Esophagus muscularis mucosa (tissue), 4 donors: ENCODE data around the gene FEZF1.

Experiments used
- CTCF ChIP-seq, 3 experiments: fragments of 200-600 bp in 2 of 3; fragments of 450-650 bp in 1 of 3; sonication (generic) in 2 of 3; IDR thresholded peaks; one replicate each; pipeline ENCODE4 v1.5.1; 2017 to 2019; ENCODE audit warnings: antibody characterized with exemption in 3 of 3, mild to moderate bottlenecking in 2 of 3, moderate library complexity in 1 of 3
- EP300 ChIP-seq: sonication (generic); formaldehyde crosslinking; IDR thresholded peaks from one replicate; pipeline ENCODE4 v1.6.1; 2017; ENCODE audit warnings: antibody characterized with exemption
- POLR2A ChIP-seq: fragments of 450-650 bp; IDR thresholded peaks from one replicate; pipeline ENCODE4 v1.6.1; 2017; ENCODE audit warnings: antibody characterized with exemption, moderate library complexity, mild to moderate bottlenecking, low read depth
- POLR2AphosphoS5 ChIP-seq, 2 donors: sonication (generic); formaldehyde crosslinking; IDR thresholded peaks; one replicate each; pipeline ENCODE4 v1.6.1; 2017; ENCODE audit warnings: antibody characterized with exemption in 2 of 2

GRCh38 chr7:122339145-122339904, 34.8 kb upstream of the FEZF1 start:
- TF ChIP-seq CTCF (IDR thresholded peaks at IDR 0.05) (no peak), POLR2AphosphoS5 (IDR thresholded peaks at IDR 0.05) (no peak), POLR2A (no peak), EP300 (no peak)
